BJ (cell line): ENCODE results near the gene TBC1D22B. TPM values are rescaled to one million over a fixed set of nuclear protein-coding genes. Genes with fewer than 3 reads are reported as not detected.
"Not testable (repeated sequence)": the region's sequence is repeated elsewhere in the genome, so short reads cannot be mapped to it uniquely, and the experiment has no call there.

Experiments used
- CTCF ChIA-PET: fragments of 350-600 bp; formaldehyde crosslinking; extraction: SDS; loops from one replicate; lab custom pipeline; 2021; ENCODE audit warnings: antibody characterized with exemption, inconsistent platforms; lab: Yijun Ruan, JAX
- POLR2A ChIA-PET: fragments of 300-600 bp; sonication (Branson Sonifier 250); formaldehyde crosslinking; extraction: SDS; loops from one replicate; lab custom pipeline; 2021; ENCODE audit warnings: antibody characterized with exemption; lab: Charles Lee
- DNase-seq: peaks from one replicate; pipeline ENCODE4 v3.0.0-alpha.2; 2011; ENCODE audit warnings: low read depth
- H3K27me3 ChIP-seq: 2 replicates; pipeline ENCODE4 v1.6.0; 2011; ENCODE audit warnings: low read length; ENCODE audit not compliant: control insufficient read depth, insufficient read depth
- H3K36me3 ChIP-seq: 2 replicates; pipeline ENCODE4 v1.5.1; 2011; ENCODE audit warnings: low read length; ENCODE audit not compliant: control insufficient read depth, insufficient read depth
- H3K4me3 ChIP-seq: 2 replicates; pipeline ENCODE4 v1.5.1; 2011; ENCODE audit warnings: low read depth, mild to moderate bottlenecking, control low read depth, low read length
- CTCF ChIP-seq: IDR thresholded peaks from 2 replicates; pipeline ENCODE4 v1.5.1; 2011; ENCODE audit warnings: low read depth, mild to moderate bottlenecking, control low read depth, inconsistent platforms, low read length, moderate library complexity; ENCODE audit not compliant: insufficient read depth
- polyA plus RNA-seq: library from polyadenylated mRNA; depleted of rRNA; stranded (reverse); fragments of >200 nt; gene quantifications from 2 replicates; pipeline ENCODE4 v1.2.3, GENCODE V29; 2011

Gene TBC1D22B
- polyA plus RNA-seq, 1 experiment, result 5.5 TPM

DNA sequence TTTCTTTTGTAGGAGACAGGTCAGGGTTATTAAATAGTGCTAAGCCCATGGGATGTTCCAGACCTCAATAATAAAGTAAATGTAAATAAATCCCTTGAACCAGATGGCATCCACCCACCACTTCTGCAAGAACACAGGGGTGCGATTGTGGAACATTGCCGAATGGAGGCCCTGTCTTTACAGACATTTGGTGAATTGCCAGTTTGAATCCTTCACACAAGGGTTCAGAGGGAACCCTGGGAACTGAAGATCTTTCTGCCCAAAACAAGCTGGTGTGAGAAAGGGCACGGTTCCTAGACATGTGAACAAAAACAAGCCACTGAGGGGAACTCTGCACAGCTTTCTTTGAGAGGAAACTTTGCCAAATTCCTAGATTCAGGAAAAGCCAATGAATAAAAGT lies 66.0 kb downstream of the TBC1D22B start:
- Histone ChIP-seq H3K4me3 (no peak overlapping the region), H3K27me3 (no peaks in the 10 kb centered on the region), H3K36me3 (peaks cover 2% of the 10 kb centered on the region)
- ChIA-PET CTCF (interaction anchor here (0.6 to 1.9 kb wide), 6 partner anchors 9 to 706 kb away, joined by 3 to 10 read pairs (median 3); no protein-coding TSS in a partner anchor), POLR2A (no interaction called here)
- TF ChIP-seq CTCF, result no peak
- DNase-seq, result no peak

- no peak for TF ChIP-seq CTCF
- DNase-seq, result no peak
- POLR2A ChIA-PET, result no interaction called here
Observed at GRCh38 chr6:37324131-37325033, 66.8 kb downstream of the TBC1D22B start.

GRCh38 chr6:37330345-37330744 lies 72.8 kb downstream of the TBC1D22B start:
- not testable (repeated sequence) for H3K36me3 ChIP-seq, DNase-seq, H3K27me3 ChIP-seq, H3K4me3 ChIP-seq
- ChIA-PET POLR2A (interaction anchor here (0.6 kb wide), 1 partner anchor 289 kb away, joined by 5 read pairs; no protein-coding TSS in a partner anchor), CTCF (interaction anchor here (1.0 kb wide), 1 partner anchor 362 kb away, joined by 3 read pairs; no protein-coding TSS in a partner anchor)

More at GRCh38 chr6:37324131-37325033, 66.8 kb downstream of the TBC1D22B start:
- CTCF ChIA-PET, result interaction anchor here (0.6 to 2.8 kb wide), 13 partner anchors 10 to 705 kb away, joined by 3 to 32 read pairs (median 3); no protein-coding TSS in a partner anchor
- Histone ChIP-seq H3K27me3 (no peaks in the 10 kb centered on the region), H3K36me3 (peaks cover 1% of the 10 kb centered on the region; the same call in 1 of the 2 replicates), H3K4me3 (no peak overlapping the region)

DNA sequence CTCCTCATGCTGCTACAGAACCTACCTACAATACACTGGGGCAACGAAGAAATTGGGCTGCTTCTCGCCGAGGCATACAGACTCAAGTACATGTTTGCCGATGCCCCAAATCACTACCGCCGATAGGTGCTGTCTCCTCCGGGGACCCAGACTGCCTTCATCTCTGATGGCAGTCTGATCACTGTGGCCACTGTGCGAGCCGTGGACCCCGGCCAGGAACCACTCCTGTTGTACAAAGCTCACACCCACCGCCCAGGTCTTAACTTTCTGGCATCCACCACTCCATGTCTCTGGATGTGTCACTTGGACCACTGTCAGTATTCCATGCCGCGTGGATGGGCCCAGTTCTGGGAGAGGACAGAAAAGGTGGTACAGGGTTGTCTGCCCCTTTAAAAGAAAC lies 73.5 kb downstream of the TBC1D22B start:
- Histone ChIP-seq H3K36me3 (peaks cover 10% of the 10 kb centered on the region), H3K4me3 (no peak overlapping the region), H3K27me3 (no peaks in the 10 kb centered on the region)
- POLR2A ChIA-PET, result no interaction called here
- no peak for TF ChIP-seq CTCF
- CTCF ChIA-PET, result interaction anchor here (1.0 kb wide), 1 partner anchor 361 kb away, joined by 3 read pairs; no protein-coding TSS in a partner anchor
- no peak for DNase-seq

DNA sequence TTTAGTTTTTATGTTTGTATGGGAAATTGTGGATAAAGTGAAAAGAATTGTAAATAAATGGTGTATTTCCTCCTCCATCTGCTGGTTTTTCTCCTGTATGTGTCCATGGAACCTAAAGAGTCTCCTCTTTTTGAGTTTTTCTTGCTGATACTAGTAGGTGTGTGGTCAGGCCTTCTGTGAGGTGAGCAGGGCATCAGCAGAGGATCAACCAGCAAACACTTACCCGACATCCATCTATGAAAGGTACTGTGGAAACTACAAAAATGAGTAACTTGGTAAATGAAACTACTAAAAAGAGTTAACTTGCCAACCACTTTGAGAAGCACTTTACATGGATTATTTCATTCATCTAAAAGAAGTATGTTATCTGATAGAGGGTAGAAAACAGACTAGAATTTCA lies 75.3 kb downstream of the TBC1D22B start:
- peaks cover 10% of the 10 kb centered on the region for H3K36me3 ChIP-seq
- no peak overlapping the region for H3K4me3 ChIP-seq
- H3K27me3 ChIP-seq, result no peaks in the 10 kb centered on the region
- no peak for DNase-seq
- POLR2A ChIA-PET, result no interaction called here
- CTCF ChIA-PET, result interaction anchor here (1.2 kb wide), 1 partner anchor 12 kb away, joined by 4 read pairs; no protein-coding TSS in a partner anchor
- no peak for TF ChIP-seq CTCF
